Central memory CD8-positive, alpha-beta T cell (primary cell): ENCODE data around the gene KIF18B.
A peak's percentile ranks its signal among the peaks of the same experiment; 100 is the strongest.

Source experiments
- ATAC-seq: fragments of 150-1000 bp; cut with Tn5 transposase; replicated peaks from 2 replicates; pipeline ENCODE4 v1.10.0; 2022; ENCODE audit warnings: mild to moderate bottlenecking, moderate FRiP score, moderate number of reproducible peaks; ENCODE audit not compliant: poor library complexity, severe bottlenecking; ENCODE audit errors: extremely low read depth
- DNase-seq, 2 donors: peaks; one replicate each; pipeline ENCODE4 v3.0.0; 2021; ENCODE audit warnings: low spot score in 2 of 2
- H3K27ac Mint-ChIP-seq: one replicate; pipeline ENCODE4 v1.8.0; 2022; ENCODE audit warnings: low read depth, mild to moderate bottlenecking, moderate library complexity, mixed read lengths
- H3K27me3 Mint-ChIP-seq: one replicate; pipeline ENCODE4 v1.8.0; 2022; ENCODE audit warnings: mixed read lengths
- H3K36me3 Mint-ChIP-seq: one replicate; pipeline ENCODE4 v1.8.0; 2022; ENCODE audit warnings: mild to moderate bottlenecking, moderate library complexity, mixed read lengths; ENCODE audit not compliant: insufficient read depth
- H3K4me1 Mint-ChIP-seq: one replicate; pipeline ENCODE4 v1.8.0; 2022; ENCODE audit warnings: mixed read lengths
- H3K4me3 Mint-ChIP-seq: one replicate; pipeline ENCODE4 v1.8.0; 2022; ENCODE audit warnings: mild to moderate bottlenecking, moderate library complexity, mixed read lengths
- H3K9me3 Mint-ChIP-seq: one replicate; pipeline ENCODE4 v1.8.0; 2022; ENCODE audit warnings: mixed read lengths

Gene KIF18B

GRCh38 chr17:44917456-44917855, 30.1 kb downstream of the KIF18B start:
- H3K36me3 Mint-ChIP-seq = no peaks in the 10 kb centered on the region
- ATAC-seq (no peak), DNase-seq (no peak)
- H3K4me1 Mint-ChIP-seq = no peaks in the 10 kb centered on the region
- no peaks in the 10 kb centered on the region for H3K9me3 Mint-ChIP-seq
- peaks cover 46% of the 10 kb centered on the region for H3K27me3 Mint-ChIP-seq
- H3K27ac Mint-ChIP-seq = no peak overlapping the region
- H3K4me3 Mint-ChIP-seq = no peak overlapping the region

- no peak for ATAC-seq
- H3K27ac Mint-ChIP-seq = no peak overlapping the region
- no peaks in the 10 kb centered on the region for H3K9me3 Mint-ChIP-seq
- DNase-seq = no peak
- no peaks in the 10 kb centered on the region for H3K36me3 Mint-ChIP-seq
- H3K4me3 Mint-ChIP-seq = no peak overlapping the region
- no peaks in the 10 kb centered on the region for H3K4me1 Mint-ChIP-seq
- peaks cover 46% of the 10 kb centered on the region for H3K27me3 Mint-ChIP-seq
Observed at GRCh38 chr17:44916781-44917241, 30.8 kb downstream of the KIF18B start.

DNA sequence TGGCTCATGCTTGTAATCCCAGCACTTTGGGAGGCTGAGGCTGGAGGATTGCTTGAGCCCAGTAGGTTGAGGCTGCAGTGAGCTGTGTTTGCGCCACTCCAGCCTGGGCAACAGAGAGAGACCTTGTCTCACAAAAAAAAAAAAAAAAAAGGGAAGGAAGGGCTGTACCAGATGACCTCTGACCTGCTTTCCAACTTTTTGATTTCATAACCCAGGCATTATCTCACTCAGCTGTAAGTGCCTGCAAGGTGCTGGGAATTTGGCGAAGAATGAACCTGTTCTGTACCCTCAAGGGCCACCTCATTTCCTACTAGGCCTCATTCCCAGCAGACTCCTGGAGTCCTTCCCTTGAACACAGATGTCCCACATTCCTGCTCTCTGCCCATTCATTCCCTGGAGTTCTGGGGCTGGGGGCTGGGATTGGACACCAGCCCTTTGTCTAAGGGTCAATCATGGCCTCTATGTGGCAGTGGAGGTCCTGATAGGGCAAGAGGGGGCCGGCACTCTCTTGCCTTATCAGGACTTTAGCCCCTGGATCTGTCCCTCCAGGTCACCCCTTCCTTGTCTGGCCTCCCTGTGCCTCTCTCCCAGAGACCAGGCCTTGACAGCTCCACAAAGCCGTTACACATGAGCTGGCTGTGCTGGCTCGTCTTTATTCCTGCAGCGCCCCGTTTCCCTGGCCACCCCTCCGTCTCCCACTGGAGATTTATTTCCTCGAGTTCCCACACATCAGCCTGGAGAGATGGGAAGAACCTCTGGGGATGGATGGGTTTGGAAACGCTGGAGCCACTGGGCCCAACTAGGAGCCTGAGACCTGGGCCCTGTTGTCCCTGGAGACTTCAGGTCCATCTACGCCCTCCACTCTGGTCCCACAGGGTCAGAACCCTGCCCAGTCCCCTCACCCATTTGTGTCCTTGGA, 31.5 kb downstream of the KIF18B start:
- H3K36me3 Mint-ChIP-seq = no peaks in the 10 kb centered on the region
- H3K9me3 Mint-ChIP-seq = no peaks in the 10 kb centered on the region
- no peak overlapping the region for H3K4me3 Mint-ChIP-seq
- H3K27me3 Mint-ChIP-seq = peaks cover 46% of the 10 kb centered on the region
- DNase-seq (no peak), ATAC-seq (no peak)
- H3K4me1 Mint-ChIP-seq = no peaks in the 10 kb centered on the region
- H3K27ac Mint-ChIP-seq = no peak overlapping the region

DNA sequence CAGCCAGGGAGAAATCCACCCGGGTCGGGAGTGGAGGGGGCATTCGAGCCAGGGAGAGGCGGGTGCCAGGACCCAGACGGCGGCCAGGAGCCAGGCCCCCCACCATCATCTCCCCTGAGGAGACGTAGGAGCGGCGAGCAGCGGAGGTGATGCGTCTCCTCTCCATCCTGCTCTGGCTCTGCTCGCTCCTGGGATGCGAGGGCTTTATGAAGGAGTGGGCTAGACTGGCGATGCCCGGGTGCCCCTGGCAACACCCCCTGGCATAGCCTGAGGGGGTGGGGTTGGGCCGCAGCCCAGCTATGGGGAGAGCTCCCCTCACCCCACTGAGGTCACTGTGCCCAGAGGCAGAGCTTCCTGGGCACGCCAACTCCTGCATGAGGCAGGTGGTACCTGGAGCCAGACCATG, 32.2 kb downstream of the KIF18B start, which contains the start of gene GFAP:
Gene GFAP (minus strand): TSS at position 180 of the 406 bp plus-strand sequence. CDS start 14 bp downstream, at position 166.
- no peak for ATAC-seq
- H3K9me3 Mint-ChIP-seq = no peaks in the 10 kb centered on the region
- peaks cover 46% of the 10 kb centered on the region for H3K27me3 Mint-ChIP-seq
- H3K27ac Mint-ChIP-seq = no peak within 1 kb of the TSS
- H3K36me3 Mint-ChIP-seq = no peaks in the 10 kb centered on the region
- no peaks in the 10 kb centered on the region for H3K4me1 Mint-ChIP-seq
- no peak for DNase-seq
- no peak within 1 kb of the TSS for H3K4me3 Mint-ChIP-seq

GRCh38 chr17:44914698-44915271, 32.8 kb downstream of the KIF18B start:
- ATAC-seq (no peak), DNase-seq (no peak)
- Mint-ChIP-seq H3K9me3 (no peaks in the 10 kb centered on the region), H3K4me1 (no peaks in the 10 kb centered on the region), H3K27ac (no peak overlapping the region), H3K4me3 (no peak overlapping the region), H3K27me3 (peaks cover 47% of the 10 kb centered on the region), H3K36me3 (no peaks in the 10 kb centered on the region)

GRCh38 chr17:44914148-44914547, 33.4 kb downstream of the KIF18B start:
- no peaks in the 10 kb centered on the region for H3K4me1 Mint-ChIP-seq
- peaks cover 47% of the 10 kb centered on the region for H3K27me3 Mint-ChIP-seq
- H3K9me3 Mint-ChIP-seq = no peaks in the 10 kb centered on the region
- DNase-seq = no peak
- ATAC-seq = no peak
- no peak overlapping the region for H3K4me3 Mint-ChIP-seq
- H3K27ac Mint-ChIP-seq = no peak overlapping the region
- no peaks in the 10 kb centered on the region for H3K36me3 Mint-ChIP-seq

GRCh38 chr17:44913676-44914075, 33.9 kb downstream of the KIF18B start:
- no peak overlapping the region for H3K4me3 Mint-ChIP-seq
- ATAC-seq (no peak), DNase-seq (no peak)
- no peak overlapping the region for H3K27ac Mint-ChIP-seq
- no peaks in the 10 kb centered on the region for H3K9me3 Mint-ChIP-seq
- no peaks in the 10 kb centered on the region for H3K4me1 Mint-ChIP-seq
- peaks cover 47% of the 10 kb centered on the region for H3K27me3 Mint-ChIP-seq
- H3K36me3 Mint-ChIP-seq = no peaks in the 10 kb centered on the region

GRCh38 chr17:44912763-44913544, 34.6 kb downstream of the KIF18B start:
- Mint-ChIP-seq H3K27ac (no peak overlapping the region), H3K27me3 (peaks cover 47% of the 10 kb centered on the region), H3K4me1 (no peaks in the 10 kb centered on the region), H3K36me3 (no peaks in the 10 kb centered on the region), H3K9me3 (no peaks in the 10 kb centered on the region), H3K4me3 (no peak overlapping the region)
- ATAC-seq (no peak), DNase-seq (no peak)

DNA sequence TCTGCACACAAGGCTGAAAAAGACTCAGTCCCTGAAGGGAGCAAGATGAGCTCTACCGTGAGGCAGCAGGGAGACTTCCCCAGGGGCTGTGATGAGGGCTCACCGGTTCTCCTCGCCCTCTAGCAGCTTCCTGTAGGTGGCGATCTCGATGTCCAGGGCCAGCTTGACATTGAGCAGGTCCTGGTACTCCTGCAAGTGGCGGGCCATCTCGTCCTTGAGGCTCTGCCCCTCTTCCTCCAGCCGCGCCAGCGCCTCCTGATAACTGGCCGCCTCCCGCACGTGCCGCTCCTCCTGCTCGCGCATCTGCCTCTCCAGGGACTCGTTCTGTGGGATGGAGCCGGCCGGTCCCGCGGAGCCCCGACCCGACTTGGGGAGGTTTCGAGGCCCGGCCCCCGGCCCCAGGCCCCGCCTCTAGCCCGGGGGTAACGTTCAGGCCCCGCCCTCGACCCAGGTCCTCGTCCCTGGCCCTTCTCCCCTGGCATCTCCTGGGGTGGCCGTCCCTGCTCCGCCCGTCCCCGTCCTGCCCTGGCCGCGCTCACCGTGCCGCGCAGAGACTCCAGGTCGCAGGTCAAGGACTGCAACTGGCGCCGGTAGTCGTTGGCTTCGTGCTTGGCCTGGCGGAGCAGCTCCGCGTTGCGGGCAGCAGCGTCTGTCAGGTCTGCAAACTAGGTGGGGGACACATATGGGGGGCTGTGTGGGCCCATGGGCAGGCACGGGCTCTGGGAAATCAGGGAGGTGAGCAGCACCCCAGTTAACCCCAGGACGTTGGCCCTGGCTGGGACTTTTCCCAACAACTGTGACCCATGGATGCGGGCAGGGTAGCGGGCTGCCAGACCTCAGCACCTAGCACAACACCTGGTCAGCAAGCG, 36.2 kb downstream of the KIF18B start:
- H3K27me3 Mint-ChIP-seq = peaks cover 51% of the 10 kb centered on the region
- ATAC-seq (peak; percentile 64), DNase-seq (no peak)
- no peaks in the 10 kb centered on the region for H3K9me3 Mint-ChIP-seq
- no peaks in the 10 kb centered on the region for H3K4me1 Mint-ChIP-seq
- H3K4me3 Mint-ChIP-seq = no peak overlapping the region
- no peak overlapping the region for H3K27ac Mint-ChIP-seq
- no peaks in the 10 kb centered on the region for H3K36me3 Mint-ChIP-seq

DNA sequence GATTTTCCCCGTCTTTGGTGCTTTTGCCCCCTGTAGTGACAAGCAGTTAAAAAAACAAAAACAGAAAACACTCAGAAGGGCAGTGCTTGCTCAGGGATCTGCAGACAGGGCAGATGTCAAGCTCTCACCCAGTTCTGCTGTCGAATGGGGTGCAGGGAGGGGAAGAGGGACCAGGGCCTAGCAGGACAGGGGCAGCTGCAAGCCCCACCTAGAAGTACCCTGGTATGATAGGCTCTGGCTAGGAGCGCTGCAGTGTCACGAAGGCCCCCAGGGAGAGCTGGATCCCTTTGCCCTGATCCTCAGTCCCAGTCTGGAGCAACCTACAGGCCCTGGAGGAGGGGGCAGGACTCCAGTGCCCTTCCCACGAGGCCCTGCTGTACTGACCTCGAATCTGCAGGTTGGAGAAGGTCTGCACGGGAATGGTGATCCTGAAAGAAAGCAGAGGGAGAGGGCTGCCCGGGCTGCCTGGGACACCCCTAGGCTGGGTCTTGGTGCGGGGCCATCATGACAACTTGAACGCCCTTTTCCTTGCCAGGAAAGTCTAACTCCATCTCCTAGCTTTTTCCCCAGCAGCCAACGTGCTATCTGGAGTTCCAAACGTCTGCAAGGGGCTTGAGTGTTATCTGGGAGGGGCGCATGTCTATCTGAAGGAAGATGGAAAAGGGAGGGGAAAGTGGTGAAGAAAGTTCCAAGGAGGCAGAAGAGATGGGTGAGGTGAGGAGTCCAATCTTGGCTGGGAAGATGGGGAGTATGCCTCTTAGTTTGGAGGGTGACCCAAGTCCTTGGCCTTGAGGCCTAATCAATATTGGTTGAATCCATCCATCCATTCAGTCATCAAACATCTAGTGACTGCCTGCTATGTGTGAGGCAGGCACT, 37.1 kb downstream of the KIF18B start:
- no peak overlapping the region for H3K27ac Mint-ChIP-seq
- no peak overlapping the region for H3K4me3 Mint-ChIP-seq
- no peak for DNase-seq
- no peak for ATAC-seq
- no peaks in the 10 kb centered on the region for H3K4me1 Mint-ChIP-seq
- H3K36me3 Mint-ChIP-seq = no peaks in the 10 kb centered on the region
- H3K9me3 Mint-ChIP-seq = no peaks in the 10 kb centered on the region
- H3K27me3 Mint-ChIP-seq = peaks cover 60% of the 10 kb centered on the region

- DNase-seq (no peak), ATAC-seq (no peak)
- Mint-ChIP-seq H3K27ac (no peak overlapping the region), H3K4me3 (no peak overlapping the region), H3K9me3 (no peaks in the 10 kb centered on the region), H3K4me1 (no peaks in the 10 kb centered on the region), H3K27me3 (peaks cover 65% of the 10 kb centered on the region), H3K36me3 (no peaks in the 10 kb centered on the region)
Observed at GRCh38 chr17:44909681-44910144, 37.9 kb downstream of the KIF18B start.
